ENCODE data around the gene FUT3.

The FUT3 gene

DNA sequence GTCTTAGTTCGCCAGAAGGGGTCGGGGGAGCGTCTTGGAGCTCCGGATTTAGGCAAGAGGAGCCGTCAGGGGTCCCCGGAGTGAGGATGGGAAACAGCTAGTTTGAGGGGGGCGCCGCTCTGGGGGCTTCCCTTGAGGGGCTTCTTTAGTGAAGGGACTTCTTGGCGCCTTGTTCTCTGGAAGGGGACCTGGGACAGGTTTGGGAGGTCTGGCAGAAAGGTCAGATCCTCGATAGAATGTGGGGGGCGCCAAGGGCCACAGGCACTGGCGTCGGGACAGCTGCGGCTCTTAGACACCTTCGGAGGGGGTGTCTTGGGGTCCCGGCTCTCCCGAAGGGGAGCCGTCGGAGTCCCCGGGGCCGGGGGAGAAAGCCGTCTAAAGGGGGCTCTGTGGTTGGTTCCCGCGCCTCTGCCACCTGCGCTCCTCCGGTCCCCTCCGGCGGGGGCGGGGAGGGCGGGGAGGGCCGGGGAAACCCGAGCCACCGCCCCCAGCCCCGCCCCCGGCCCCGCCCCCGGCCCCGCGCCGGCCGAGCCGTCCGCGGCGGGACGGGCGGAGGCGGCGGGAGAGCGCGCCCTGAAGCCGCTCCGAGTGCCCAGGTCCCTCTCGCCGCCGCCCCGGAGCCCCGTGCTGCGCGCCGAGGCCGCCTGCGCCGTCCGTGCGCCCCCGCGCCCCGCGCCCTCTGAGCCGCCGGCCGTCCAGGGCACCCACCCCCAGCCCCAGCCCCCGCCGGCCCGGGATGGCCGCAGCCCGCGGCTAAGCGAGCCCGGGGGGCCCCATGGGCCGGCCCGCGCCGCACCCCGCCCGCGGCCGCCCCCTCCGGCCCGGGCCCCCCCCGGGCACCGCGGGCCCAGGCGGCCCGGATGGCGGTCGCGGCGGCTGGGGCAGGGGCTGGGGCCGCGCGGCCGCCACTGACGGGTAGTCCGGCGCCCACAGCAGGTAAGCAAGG, 46.5 kb downstream of the FUT3 start, which contains the start of gene NRTN:
TSS of gene NRTN (plus strand) at position 552 of the 946 bp plus-strand sequence. CDS start 19,099 bp downstream, outside the sequence.
- peak; percentile 89 for DNase-seq (ENCODE audit: low spot score)
- no peak for TF ChIP-seq CTCF (IDR thresholded peaks at IDR 0.05; ENCODE audit: extremely low read depth, insufficient read depth, missing control alignments)
- in situ Hi-C loops (cut with MboI; ENCODE audit: low pct_unique_long_range_greater_than_20kb, low sequenced_read_pairs, unreplicated experiment), result loop anchor here (25.0 kb wide), 1 partner anchor 208 kb away; no protein-coding TSS in a partner anchor

GRCh38 chr19:5803752-5804515, 47.3 kb downstream of the FUT3 start:
- peak; percentile 99 for DNase-seq (ENCODE audit: low spot score)
- TF ChIP-seq CTCF (IDR thresholded peaks at IDR 0.05; ENCODE audit: extremely low read depth, insufficient read depth, missing control alignments), result peak; percentile 97
- in situ Hi-C loops (cut with MboI; ENCODE audit: low pct_unique_long_range_greater_than_20kb, low sequenced_read_pairs, unreplicated experiment), result loop anchor here (25.0 kb wide), 1 partner anchor 208 kb away; no protein-coding TSS in a partner anchor

DNA sequence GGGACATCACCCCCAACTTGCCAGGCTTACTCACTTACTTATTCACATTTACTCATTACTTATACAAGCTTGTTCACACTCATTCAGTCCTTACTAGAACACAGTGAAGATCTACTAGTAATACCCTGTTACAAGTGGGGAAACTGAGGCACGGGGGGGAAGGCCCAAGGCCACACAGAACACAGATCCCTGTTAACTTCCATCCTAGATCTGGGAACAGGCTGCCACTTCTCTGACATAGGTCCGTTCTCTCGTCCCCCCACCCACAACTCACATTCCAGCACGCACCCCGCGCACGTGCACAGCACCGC, 47.9 kb downstream of the FUT3 start:
- in situ Hi-C loops (cut with MboI; ENCODE audit: low pct_unique_long_range_greater_than_20kb, low sequenced_read_pairs, unreplicated experiment), result loop anchor here (25.0 kb wide), 1 partner anchor 209 kb away; no protein-coding TSS in a partner anchor
- DNase-seq (ENCODE audit: low spot score), result no peak
- TF ChIP-seq CTCF (IDR thresholded peaks at IDR 0.05; ENCODE audit: extremely low read depth, insufficient read depth, missing control alignments), result no peak

DNA sequence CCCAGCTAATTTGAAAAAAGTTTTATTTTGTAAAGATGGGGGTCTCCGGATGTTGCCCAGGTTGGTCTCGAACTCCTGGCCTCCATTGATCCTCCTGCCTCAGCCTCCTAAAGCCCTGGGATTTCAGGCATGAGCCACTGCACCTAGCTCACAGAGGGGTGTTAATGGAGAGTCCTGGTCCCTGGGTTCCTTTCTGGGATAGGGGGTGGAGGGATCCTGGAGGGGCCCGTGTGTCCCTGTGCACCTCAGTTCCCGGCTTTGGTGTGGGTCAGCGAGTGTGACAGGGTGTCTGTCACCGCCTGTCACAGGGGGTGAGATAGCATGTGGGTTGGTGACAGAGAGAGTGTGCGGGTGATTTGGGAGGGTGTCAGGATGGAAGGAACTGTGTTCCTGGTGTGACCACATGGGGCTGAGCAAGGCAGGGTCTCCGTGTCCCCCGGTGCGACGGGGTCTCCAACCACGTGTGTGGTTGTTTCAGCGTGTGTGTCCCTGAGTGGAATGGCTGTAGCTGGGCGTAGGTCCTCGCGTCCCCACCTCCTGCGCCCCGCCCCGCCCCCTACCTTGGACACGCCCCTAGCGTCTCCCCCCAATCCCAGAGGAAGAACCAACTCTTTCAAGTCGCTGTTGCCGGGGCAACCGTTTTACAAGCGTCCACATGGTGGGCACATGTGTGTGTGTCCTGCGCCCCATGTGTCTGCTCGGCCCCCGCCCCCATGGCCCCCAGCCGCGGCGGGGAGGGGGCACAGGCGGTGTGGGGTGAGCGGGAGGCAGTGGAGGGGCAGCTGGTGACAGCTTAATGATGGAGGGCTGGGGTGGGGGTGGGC, 49.2 kb downstream of the FUT3 start:
- no peak for DNase-seq (ENCODE audit: low spot score)
- no peak for TF ChIP-seq CTCF (IDR thresholded peaks at IDR 0.05; ENCODE audit: extremely low read depth, insufficient read depth, missing control alignments)
- in situ Hi-C loops (cut with MboI; ENCODE audit: low pct_unique_long_range_greater_than_20kb, low sequenced_read_pairs, unreplicated experiment), result loop anchor here (25.0 kb wide), 1 partner anchor 210 kb away; no protein-coding TSS in a partner anchor

DNA sequence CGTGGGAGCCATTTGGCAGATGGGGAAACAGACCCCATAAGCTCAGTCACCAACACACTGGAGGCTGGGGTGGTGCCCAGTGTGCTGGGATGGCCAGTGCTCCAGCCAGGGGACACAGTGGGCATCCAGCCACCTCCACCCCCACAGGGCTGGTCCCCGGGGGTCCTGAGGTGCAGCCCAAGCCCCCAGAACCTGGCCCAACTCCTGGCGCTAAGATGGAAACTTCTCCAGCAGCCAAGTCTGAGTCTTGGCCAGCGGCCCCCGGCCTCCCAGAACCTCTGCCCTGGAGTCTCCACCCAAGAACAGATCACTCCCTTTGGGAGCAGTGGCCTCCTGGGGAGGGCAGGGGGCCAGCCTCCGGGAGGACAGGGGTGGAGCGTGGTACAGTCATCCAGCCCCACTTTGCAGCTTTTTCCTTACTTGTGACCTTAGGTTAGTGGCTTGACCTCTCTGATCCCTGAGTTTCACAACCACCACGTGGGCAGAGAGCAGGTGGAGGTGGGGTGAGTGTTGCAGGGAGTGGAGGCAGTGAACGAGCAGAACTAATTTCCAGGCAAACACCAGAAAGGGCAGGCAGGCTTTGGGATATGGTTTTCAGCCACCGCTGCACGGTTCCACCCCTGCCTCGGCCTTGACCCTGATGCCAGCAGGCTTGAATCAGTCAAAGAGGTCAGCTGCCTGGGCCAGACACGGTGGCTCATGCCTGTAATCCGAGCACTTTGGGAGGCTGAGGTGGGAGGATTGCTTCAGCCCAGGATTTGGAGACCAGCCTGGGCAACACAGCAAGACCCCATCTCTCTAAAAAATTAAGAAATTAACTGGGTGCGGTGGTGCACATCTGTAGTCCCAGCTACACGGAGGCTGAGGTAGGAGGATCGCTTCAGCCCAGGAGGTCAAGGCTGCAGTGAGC, 50.6 kb downstream of the FUT3 start:
- in situ Hi-C loops (cut with MboI; ENCODE audit: low pct_unique_long_range_greater_than_20kb, low sequenced_read_pairs, unreplicated experiment), result loop anchor here (25.0 kb wide), 1 partner anchor 212 kb away; no protein-coding TSS in a partner anchor
- TF ChIP-seq CTCF (IDR thresholded peaks at IDR 0.05; ENCODE audit: extremely low read depth, insufficient read depth, missing control alignments), result no peak
- no peak for DNase-seq (ENCODE audit: low spot score)
